GM18873 (cell line): ENCODE measurements around the gene COL27A1.

Source experiments
- ATAC-seq: cut with Tn5 transposase; IDR thresholded peaks from one replicate; pipeline ENCODE4 v1.9.1; 2021; ENCODE audit warnings: mild to moderate bottlenecking, moderate library complexity, moderate number of reproducible peaks; ENCODE audit not compliant: unreplicated experiment, low FRiP score

The COL27A1 gene

DNA sequence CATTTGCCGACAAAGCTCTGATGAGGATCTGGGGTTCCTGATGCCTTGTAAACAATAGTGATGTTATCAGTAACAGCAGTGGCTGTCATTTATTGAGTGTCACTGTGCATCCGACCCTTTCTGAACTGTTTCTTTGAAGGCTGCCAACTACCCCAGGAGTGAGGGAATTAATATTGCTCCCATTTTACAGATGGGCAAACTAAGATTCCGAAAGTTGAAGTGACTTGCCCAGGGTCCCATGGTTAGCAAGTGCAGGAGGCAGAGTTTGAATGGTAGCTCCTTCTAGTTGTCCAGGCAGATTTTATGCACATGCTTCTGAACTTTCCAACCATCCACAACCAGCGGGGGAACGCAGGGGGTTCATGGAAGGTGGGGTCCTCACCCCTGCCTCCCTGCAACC lies 81.9 kb downstream of the COL27A1 start:
- no peak for ATAC-seq

DNA sequence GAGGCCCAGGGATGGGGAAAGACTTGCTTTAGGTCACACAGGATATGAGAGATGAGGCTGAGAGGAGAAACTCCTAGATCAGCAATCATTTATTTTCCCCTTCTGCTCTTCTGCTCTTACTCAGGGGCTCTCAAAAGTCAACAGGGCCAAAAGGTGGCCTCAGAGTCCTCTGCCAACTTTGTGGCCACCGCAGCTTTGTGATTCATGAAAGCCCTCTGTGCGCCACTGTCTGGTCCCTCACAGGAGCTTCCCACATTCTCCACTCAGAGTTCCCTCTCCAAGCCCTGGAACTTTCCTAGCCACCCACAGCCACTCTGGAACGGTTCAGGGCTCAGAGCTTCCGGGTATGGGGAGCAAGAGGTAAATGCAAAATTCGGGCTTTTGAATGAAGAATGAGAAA lies 82.4 kb downstream of the COL27A1 start:
- ATAC-seq: no peak

DNA sequence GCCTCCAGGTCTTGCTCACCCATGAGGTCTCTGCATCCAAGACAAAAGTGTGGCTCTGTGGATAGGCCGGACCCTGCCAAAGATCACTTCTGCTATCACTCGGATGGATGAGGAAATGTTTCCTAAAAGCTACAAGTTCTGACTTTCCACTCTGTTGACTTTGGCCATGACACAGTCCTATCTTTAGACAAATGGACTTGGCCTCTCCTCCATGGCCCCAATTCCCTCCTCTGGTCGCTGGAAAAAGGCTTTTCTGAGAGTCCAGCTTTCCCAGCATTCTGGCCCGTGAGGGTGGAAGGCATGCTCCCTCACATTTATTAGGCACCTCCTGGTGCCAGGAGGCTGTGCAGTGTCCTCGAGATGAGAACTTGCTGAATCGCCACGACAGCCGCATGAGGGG lies 83.1 kb downstream of the COL27A1 start:
- ATAC-seq: no peak

DNA sequence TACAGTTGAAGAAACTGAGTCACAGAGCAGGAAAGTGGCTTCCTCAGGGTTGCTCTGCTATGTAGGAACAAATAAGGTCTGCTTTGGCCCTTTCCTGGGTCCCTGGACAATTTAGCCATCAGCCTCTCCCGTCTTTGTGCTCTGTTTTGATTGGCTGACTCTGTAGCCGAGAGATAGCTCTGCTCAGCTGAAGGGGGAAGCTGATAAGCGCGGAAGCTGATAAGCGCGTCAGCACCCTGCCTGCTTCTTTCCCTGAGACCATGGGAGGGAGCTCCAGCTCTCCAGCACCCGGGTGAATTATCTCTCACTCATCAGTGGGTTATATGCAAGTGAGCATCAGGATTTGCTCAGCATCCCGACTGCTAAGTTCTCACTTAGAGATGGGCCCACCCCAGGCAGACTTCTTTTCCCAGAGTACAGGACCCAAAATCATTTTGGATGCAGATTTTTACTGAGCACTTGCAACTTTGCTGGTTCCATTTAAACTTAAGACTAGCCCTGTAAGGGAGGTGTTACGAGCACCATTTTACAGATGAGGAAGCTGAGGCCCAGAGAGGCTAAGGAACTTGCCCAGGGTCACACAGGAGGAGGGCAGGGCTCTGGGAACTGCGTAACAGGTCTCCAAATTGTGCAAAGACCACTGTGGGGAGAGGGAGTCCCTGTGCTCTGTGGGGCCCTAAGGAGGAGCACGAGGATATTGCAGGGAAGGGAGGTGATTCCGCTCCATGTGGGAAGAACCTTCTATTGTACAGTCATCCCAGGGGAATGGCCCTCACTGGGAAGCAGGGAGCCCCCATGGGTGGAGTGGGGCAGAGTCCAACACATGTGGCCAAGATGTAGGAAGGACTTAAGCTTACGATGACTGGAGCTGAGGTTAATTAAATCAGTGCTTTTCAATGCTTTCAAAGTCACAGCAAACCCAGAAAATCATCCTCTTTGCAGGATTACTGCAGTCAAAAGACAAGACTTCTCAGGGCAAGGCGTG lies 83.8 kb downstream of the COL27A1 start:
- no peak for ATAC-seq

DNA sequence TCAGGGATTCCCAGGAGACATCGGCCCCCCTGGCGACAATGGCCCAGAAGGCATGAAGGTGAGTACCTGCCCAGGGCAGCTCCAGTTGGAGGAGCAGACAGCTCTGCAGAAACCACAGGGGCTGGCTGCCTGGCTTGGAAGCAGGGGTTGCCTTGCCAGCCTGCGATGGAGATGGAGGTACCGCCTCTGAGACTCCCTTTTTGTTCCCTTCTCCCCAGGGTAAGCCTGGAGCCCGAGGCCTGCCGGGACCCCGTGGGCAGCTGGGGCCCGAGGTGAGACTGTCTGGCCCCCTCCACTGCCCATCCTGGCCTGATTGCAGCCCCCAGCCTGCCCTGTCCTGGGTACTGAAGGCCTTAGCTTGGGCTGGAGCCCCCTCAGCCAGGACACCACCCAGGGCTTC lies 84.9 kb downstream of the COL27A1 start:
- ATAC-seq: no peak

DNA sequence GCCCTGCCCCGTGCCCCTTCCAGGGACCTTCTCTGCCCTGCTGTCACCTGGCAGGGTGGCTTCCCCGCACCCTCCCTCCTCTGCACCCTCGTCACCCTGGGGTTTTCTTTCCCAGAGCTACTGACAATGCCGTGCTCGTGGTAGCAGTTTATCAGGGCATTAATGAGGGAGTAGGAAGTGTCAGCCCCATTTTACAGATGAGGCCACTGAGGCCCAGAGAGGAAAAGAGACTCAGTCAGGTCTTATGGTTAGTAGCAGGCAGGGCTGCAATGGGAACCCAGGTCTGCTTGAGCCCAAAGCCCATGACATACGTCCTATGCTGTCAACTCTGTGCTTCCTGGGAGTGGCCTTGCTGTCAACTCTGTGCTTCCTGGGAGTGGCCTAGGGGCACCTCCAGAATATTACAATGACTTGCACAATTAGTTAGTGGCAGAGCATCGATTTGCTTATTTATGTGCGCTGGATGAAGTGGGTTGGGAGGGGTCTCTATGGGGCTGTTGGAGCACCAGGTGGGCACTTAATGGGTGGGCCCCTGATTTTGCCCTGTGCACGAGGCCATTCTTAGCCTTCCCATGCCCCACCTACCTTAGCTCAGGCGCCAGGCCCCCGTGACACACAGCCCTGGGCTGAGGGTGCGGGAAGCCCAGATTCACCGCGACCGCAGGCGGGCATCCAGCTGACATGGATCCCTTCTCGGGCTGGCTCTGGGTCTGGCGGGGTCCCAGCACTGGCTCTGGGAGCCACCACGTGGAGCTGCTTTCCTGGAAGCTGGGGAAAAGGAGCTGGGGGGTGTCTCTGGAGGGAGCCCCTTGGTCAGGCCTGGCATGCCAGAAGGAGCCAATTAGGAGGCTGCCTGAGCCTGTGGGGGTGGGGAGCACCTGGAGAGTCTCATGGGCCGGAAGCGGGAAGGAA lies 85.6 kb downstream of the COL27A1 start:
- no peak for ATAC-seq

DNA sequence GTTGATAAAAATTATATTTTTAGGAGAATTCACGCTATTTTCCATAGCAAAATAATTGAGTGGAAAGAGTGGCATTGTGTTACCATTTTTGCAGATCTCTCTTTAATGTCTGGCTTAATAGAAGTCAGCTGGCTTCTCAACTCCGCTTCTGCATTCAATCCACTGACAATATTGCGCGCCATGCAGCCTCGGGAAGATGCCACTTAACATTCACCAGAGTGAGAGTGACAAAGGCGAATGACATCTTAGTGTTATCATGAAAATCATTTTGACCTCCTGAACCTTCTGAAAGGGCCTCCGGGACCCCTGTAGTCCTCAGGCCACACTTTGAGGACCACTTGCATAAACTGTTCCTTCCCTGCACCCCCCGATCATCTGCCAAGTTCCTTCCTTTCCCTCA lies 87.5 kb downstream of the COL27A1 start:
- ATAC-seq: no peak

DNA sequence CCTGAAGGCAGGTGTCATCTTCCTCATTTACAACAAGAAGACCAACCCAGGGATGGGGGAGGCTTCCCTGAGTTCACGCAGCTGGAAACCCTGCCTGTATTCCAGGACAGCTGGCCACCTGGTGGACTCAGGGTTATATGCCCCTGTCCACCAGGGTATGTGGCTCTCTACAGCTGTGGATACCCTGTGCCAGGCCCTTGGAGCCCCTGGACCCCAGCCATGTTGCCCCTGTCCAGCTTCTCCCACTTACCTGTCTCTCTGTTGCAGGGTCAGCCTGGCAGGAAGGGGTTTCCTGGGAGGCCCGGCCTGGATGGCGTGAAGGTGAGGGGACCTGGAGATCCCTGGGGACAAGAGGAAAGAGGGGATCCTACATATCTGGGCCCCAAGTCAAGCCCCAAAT lies 87.9 kb downstream of the COL27A1 start:
- no peak for ATAC-seq

DNA sequence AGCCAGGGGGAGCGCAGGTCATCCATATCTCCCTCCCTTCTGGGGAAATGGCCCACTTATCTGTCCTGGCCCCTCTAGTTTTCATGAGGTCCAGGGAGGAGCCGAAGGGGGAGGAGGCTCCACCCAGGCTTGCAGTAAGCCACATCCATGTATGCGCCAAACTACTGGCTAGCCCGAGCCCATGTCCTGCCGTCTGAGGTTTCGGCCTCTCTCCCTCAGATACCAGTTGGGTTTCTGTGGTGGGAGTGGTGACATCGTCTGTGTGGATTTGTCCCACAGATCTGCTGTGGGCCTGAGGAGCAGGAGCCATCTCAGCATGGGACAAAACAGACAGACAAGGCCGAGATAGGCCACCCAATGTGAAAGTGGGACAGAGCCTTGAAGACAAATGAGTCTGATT lies 89.2 kb downstream of the COL27A1 start:
- no peak for ATAC-seq

DNA sequence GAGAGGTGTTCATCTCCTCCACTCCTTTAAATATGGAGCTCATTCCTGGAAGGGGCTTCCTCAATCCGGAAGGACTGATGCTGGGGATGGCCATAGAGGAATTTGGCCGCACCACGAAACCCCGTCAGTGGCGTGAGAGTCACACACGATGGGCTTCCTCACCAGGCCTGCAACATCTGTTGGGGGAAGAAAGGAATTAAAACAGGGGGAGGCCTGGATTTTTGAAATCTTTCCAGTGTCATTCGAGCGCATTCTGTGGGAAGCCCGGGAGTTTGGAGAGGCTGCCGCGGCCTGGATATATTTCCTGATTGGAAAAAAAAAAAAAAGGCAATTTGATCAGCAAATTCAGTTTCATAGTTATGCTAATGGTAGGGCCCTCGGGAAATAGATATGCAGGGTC lies 91.2 kb downstream of the COL27A1 start:
- ATAC-seq: no peak

DNA sequence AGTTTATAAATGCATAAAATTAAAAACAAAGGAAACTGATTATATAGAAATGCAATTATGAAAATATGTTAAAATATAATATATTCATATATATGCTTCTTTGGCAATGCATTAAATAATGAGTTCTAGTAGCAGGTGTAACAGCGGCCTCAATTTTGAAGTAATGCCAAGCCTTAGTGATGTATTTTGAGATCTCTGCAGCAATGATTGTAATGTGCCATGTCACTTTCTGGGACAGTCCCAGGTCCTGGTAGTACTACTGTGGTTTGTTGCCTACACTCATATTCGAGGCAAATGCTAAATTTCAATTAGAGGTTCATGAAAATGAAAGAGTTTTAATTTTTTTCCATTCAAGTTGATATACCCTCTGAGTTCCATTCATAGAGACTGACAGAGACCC lies 91.7 kb downstream of the COL27A1 start:
- ATAC-seq: no peak

DNA sequence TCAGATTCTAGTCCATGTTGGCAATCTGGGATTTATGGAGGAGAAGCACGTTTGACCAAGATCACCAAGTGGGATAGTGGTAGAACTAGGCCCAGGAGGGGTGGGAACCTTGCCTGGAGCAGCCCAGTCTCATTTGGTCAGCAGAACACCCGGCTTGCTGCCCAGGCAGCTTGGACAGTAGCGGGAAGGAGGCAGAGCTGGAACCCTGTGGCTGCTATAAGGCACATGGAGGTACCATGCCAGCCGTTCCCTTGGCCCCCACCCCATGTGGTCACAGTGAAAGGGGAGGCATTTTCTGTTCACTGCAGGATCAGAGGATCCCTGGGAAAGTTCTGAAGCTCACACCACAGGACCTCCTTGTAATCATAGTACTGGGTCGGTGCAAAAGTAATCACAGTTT lies 92.2 kb downstream of the COL27A1 start:
- no peak for ATAC-seq

DNA sequence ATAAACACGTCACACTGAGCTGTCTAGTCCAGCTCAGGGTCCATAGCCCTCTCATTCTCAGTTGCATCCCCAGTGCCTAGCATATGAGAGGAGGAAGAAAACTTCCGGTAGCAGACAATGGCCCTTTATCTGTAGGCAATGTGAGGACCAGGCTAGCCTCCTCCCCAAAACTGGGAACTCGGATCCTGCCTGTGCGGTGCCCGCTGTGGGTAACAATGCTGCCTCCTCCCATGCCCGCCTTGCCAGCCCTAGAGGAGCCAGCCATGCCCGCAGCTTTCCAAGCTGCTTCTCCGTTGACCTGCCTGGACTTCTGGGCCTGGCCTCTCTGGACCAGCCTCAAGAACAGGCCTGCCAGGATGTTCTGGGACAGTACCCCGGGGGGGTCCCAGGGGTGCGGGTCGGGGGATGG lies 93.0 kb downstream of the COL27A1 start:
- no peak for ATAC-seq

DNA sequence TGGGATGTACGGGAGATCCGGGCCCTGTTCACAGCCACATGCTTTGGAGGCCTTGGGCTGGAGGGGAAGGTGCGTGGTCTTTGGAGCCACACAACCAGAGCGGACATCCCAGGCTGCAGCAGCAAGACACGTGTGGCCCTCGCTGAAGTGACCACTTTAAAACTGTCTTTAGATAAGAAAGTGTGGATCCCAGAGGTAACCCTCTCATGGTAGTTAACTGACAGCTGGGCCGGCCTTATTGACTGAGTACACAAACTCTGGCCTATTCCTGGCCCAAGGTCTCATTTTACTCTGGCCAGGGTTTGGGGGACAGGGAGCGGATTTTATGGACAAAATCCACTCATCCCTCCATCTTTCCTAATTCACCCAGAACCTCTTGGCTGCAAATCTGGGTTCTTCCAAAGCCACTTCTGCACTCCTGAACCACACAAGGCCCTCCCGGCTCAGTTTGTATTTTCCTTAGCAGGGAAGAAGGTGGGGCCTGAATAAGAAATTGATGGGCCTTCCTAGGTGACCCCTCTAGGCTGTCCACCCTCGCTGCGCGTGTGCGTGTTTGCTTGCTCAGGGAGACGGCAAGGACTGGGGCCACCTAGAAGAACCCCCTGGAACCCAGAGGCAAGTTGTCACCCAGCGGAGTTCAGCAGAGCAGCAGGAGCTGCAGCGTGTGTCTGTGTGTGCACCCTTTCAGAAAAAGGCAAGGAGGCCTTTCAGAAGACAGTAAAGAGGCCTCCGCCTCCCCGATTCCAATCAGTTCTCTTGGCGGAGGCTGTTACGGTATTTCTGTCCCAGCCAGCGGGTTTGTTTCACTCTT lies 94.3 kb downstream of the COL27A1 start:
- no peak for ATAC-seq

DNA sequence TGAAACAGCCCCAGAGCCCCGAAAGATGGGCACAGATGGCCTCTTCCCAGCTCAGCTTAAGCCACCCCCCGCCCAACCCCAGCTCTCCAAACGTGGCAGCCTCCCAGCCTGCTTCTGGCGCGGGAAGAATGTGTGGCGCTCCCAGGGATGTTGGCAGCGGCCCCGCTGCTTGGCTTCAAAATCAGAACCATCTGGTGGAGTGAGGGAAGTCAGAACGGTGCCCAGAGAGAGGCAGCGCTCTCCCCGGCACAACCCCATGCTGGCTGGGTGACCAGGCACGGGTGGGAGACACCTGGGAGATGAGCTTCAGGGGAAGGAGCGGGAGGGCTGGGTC lies 94.9 kb downstream of the COL27A1 start:
- ATAC-seq: no peak

DNA sequence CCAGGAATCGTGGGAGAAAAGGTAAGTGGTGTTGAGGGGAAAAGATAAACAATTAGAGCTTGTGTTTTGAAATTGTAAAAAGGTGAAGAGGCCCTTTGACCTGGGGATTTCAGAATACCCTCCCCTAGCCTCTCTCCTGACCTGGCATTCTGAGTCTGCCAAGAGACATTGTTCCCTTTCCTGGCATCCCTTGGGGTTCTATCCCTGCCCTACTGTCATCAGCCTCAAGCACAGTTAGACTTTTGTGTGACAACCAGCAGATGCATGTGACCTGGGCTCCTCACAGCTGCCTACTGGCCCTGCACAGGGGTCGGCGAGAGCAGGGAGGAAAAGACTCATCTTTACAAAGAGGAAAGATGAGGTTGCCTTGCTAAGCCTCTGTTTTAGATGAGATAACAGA lies 95.3 kb downstream of the COL27A1 start:
- ATAC-seq: no peak

DNA sequence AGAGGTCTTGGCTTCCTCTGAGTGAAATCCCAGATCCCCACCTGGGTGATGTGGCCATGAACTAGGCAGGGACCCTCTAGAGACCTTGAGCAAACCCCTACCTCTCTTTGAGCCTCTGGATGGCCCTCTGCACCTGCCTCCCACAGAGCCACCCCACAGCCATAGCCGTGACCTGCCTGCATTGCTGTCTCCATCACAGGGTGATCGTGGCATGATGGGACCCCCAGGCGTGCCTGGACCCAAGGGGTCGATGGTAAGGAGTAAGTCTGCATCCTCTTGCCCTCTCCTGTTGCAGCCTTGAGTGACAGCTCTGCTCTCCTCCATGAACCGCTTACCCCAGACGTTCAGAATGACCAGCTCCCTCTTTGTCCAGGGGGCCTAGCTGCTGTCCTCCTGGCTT lies 97.1 kb downstream of the COL27A1 start:
- ATAC-seq: no peak

DNA sequence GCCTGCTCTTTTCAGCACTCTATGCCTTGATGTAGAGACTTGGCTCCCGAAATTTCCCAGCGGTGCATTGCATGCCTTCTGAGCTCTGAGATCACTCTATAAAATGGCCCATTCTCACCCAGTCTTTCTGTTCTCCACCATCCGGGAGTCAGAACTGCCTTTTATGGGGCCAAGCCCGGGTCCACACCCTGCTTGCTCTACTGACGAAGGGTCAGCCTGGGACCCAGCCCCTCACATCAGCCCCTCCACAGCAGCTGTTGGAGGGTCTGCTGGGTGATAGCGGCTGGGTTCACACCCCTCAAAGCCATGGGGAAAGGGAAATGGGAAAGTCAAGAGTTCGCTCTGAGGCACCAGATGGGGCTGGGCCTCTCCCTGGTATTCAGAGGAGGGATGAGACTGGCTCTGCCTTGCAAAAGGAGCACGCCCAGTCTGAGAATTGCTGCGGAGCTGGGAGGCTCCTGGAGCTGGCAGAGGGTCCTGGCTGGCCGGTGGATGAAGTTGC lies 101.5 kb downstream of the COL27A1 start:
- ATAC-seq: no peak

DNA sequence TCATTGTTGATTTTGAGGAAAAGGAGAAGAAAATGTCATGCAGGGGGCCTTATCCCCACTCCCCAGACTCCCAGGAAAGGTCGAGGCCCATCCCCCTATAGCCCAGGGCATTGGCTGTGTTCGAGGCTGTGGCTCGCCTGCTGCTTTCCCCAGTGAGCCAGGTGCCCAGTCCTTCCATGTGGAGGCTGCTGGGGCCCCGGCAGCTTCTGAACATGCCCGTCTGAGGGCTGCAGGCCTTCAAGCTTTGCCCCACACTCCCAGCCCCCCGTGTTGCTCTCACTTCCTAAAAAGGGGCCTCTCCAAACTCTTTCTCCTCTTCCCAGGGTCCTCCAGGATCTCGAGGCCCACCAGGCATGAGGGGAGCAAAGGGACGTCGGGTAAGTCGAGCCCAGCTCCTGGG lies 102.9 kb downstream of the COL27A1 start:
- no peak for ATAC-seq
